T47D (cell line): ENCODE measurements around the gene HESX1.
A peak's percentile ranks its signal among the peaks of the same experiment; 100 is the strongest.

Experiments used
- DNase-seq, 2 experiments: peaks; one replicate each; pipeline versions ENCODE4 v3.0.0 to v3.0.0-alpha.2; 2011 to 2012; ENCODE audit warnings: low read depth in 1 of 2, low spot score in 1 of 2
- JUND ChIP-seq: IDR thresholded peaks from 2 replicates; pipeline ENCODE4 v1.6.1; 2012; ENCODE audit warnings: low read depth
- in situ Hi-C: cut with HindIII; loops from 2 replicates; pipeline ENCODE4 v1.10.0; 2016; ENCODE audit warnings: low sequenced_read_pairs, low pct_unique_long_range_greater_than_20kb

HESX1 gene

DNA sequence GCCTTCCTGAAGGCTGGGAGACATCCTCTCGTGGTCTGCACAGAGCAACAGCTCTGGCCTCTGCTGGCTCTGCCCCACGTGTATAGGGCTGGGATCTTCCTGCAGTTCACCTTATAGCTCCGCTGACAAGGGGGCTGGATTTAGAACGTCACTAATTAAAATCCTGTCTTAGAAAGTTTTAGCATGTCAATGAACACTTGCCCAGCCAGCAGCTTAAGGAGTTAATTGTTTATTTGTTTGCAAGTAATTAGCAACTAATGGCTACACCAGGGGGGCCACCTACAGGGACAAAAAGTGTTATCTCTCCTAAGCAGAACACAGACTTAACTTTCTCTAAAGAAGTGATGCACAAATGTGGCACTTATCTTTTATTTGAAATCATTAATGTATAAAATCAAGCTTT is at the start of gene HESX1:
Gene HESX1 (minus strand): TSS at position 84 of the 403 bp plus-strand sequence. CDS start 60 bp downstream, at position 24.
- DNase-seq = no peak
- TF ChIP-seq JUND = no peak
- in situ Hi-C loops = no loop called here

DNA sequence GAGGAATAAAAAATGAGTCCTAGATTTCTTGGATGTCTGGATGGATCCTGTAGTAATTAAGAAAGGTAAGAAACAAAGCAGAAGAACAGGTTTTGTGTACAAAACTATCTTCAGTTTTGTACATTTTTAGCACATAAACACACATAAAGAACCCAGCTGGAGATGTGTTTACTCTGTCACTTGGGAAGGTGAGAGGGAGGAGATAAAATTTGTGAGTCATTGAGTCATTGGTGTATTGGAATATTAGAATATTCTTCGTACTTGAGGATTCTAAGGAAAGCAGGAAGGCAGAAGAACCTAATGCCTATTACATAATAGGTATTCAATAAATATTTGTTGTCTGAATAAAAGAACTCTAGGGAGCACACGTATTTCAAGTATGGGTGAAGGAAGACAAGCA is 45.2 kb upstream of the HESX1 start:
- TF ChIP-seq JUND = no peak
- no peak for DNase-seq
- in situ Hi-C loops = no loop called here

DNA sequence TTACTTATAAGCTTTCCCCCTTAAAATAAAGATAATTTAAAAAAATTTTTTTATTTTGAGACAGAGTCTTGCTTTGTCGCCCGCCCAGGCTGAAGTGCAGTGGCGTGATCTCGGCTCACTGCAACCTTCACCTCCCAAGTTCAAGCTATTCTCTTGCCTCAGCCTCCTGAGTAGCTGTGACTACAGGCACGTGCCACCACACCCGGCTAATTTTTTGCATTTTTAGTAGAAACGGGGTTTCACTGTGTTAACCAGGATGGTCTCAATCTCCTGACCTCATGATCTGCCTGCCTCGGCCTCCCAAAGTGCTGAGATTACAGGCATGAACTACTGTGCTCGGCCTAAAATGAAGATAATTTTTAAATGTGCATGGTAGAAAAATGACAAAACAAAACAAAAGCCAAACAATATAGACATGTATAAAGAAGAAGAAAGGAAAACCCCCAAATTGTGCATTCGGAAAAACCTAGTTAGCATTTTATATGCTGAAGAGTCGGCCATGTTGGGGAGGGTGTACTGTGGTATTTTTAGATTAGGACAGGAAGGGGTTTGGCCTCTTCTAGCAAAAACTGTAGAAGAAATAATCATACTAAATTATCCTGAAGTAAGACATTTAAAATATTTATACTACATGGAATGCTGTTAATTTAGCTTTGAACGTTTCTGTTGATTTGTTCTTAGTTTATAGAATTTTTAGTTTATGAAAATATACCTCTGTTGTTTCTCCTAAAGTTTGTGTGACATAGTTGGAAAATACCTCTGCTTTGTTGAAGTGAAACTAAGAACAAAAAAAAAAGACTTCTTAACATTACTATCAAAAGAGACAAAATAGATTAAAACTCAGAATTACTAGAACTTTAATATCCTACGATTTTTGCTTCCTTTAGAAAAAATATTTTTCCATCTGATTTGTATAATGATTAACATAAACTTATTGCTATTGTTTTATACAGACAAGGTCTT is 35.1 kb upstream of the HESX1 start:
- in situ Hi-C loops = no loop called here
- TF ChIP-seq JUND = no peak
- DNase-seq = no peak

DNA sequence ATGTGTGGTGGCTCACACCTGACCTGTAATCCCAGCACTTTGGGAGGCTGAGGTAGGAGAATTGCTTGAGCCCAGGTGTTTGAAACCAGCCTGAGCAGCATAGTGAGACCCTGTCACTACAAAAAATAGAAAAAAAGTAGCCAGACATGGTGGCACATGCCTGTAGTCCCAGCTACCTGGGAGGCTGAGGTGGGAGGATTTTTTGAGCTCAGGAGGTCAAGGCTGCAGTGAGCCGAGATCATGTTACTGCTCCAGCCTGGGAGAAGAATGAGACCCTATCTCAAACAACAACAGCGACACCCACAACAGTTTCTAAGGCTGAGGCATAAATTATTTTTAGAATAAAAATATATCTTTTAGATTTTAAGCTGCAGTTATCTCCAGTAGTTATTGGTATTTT is 34.0 kb upstream of the HESX1 start:
- no peak for TF ChIP-seq JUND
- in situ Hi-C loops = no loop called here
- DNase-seq = no peak

DNA sequence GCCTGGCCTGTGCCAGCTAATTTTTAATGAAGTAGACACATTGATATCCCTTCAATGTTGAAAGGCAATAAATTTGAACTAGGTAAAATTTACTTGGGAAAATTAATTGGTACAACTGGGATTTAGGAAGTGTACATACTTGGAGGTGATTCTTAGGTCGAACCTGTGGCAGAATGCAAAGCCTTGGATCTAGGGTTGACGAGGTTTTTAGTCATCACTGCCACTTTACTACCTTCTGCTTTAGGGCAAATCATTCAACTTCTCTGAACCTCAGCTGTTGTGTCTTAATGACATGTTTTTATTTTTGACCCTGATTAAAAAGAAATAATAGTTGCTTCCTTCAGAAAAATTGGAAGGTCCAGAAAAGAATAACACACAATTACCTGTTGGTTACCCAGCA is 30.2 kb upstream of the HESX1 start:
- in situ Hi-C loops = no loop called here
- no peak for TF ChIP-seq JUND

DNA sequence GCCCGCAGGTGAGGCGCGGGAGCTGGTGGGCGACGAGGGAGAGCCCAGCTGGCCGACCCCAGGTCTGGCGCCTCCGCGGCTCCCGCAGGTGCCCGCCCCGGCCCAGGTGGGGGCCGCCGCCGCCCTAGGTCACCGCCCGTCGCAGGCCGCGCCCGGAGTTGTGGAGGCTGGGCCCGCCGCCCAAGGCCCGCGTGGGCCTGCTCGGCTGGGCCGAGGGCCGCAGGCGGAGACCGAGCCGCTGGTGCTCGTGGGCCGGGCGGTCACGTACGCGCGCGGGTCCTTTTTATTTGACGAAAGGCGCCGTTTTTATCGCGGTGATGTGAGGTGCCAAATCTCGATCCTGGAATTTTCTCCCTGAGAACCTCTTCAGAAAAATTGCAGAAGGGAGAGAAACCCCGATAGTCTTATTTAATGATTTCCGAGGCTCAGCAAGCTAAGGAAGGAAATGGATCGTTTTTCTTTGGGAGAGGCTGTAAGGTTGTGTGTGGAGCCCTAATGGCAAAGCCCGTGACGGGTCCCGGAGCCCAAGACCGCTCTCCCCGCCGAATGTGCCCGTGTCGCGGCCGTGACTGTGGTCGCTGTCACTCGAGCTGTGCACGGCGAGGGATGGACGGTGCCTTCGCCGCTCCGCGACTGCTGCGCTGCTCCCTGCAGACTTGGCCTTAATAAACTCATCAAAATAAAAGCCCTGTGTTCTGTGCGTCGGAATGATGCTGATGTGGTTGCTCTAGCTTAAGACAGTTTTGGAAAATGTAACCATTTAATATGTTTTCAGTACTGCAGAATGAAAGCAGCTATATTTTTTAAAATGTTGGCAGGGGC is 28.4 kb upstream of the HESX1 start:
- peak; percentile 51 to 58 for DNase-seq
- in situ Hi-C loops = no loop called here

More for the DNA sequence above, 30.2 kb upstream of the HESX1 start:
- no peak for DNase-seq

DNA sequence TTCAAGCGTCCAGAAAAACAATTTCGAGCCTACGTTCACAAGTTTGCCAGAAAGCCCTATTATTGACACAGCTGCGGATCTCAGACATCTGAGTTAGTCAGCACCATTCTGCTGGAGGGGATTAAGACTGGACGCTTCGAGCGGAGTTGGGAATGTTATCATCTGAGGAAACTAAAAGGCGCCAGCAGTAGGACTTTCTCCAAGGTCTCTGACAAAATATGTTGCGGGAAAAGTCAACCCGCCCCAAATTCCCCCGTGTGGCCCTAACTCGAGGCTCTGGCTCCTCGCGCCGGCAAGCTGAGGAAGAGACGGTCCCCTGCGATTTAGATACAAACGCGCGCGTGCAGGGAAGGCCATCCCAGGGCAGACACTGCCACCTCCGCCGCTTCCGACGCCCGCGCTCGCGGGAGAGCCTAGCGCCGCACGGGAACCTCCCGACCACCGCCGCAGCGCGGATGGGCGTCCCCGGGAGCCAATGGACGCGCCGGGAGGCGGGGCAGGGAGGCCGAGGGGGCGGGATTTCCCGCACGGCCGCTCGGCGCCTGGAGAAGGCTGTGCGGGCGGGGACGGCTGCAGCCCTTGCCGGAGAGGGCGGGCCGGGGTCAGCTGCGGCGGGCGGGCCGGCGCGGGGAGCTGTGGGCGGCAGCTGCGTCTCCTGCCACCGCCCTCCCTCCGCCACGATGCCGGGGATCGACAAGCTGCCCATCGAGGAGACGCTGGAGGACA is 27.6 kb upstream of the HESX1 start, which contains the start of gene APPL1:
Gene APPL1 (plus strand): TSS at position 526 of the 726 bp plus-strand sequence. CDS start 155 bp downstream, at position 681.
- TF ChIP-seq JUND = no peak
- DNase-seq = peak; percentile 91 to 94
- in situ Hi-C loops = no loop called here

More for the DNA sequence above, 28.4 kb upstream of the HESX1 start:
- TF ChIP-seq JUND = no peak

DNA sequence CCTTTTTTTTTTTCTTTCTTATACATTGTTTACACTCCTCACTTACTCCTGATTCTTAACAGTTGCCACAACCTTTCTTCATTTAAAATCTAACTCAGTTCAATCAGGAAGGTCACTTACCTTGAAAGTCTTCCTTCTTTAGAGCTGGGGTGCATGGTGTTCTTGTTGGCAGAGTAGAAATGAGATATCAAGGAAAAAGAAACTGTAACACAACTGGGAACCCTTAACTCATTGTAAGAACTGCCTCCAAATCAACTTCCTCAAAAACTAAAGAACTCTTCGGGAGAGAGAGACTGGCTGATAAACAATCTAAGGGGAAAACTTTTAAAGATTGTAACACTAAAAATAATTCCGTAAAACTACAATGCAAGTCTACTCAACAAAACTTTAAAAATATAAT is 26.4 kb upstream of the HESX1 start:
- in situ Hi-C loops = no loop called here
- no peak for TF ChIP-seq JUND
- DNase-seq = no peak

DNA sequence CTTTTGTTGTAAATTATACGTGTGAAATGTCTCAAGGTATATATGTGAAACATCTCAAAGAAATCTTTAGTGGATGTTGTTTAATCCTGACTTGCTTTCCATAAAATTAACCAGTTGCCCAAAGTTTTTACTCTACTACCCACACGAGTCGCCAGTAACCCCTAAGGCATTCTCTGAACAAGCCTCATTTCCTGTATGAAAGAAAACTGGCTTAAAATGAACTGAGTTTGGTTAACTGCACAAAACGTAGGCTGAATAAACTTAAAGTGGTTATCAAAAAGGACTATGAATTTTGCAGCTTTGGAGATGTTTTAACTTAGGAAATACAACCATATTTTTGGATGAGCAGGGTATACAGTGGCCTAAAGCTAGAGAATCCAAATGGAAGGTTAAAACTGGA is 25.1 kb upstream of the HESX1 start:
- no peak for TF ChIP-seq JUND
- no peak for DNase-seq
- in situ Hi-C loops = no loop called here

DNA sequence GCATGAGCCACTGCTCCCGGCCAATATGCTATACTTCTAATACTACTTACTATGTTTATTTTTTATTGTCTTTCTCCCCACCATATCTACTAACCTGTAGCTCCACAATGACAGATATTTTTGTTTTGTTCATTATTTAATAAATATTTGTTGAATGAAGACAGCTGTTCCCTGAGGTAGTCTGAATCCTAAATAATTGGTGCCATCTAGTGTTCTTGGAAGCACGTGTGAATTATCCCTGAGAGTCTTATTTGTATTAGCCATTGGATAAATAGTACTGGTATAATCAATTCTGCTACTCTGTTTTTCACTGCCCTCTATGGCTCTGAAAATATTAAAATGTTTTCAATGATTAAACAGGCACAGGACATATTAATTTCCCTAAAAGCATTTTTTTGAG is 22.1 kb upstream of the HESX1 start:
- in situ Hi-C loops = no loop called here
- TF ChIP-seq JUND = no peak
- DNase-seq = peak in 1 of 2 experiments; percentile 47

DNA sequence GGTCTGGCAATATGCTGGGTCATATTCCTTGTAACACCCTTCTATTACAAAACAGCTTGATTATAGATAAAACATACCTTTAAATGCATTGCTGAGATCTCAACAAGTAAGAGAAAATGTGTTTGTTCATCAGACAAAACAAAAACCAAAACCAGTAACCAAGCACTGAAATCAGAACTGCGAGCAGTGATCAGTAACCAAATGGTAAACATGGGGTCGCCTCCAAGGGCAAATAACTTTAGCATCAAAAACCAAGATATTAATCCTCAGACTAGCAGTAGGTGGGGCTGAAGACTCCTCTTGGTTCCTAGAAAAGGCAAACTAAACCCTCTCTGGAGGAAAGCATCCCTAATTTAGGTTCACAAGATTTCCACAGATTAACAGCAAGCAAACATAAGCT is 6.6 kb upstream of the HESX1 start:
- no peak for DNase-seq
- in situ Hi-C loops = no loop called here
- no peak for TF ChIP-seq JUND

DNA sequence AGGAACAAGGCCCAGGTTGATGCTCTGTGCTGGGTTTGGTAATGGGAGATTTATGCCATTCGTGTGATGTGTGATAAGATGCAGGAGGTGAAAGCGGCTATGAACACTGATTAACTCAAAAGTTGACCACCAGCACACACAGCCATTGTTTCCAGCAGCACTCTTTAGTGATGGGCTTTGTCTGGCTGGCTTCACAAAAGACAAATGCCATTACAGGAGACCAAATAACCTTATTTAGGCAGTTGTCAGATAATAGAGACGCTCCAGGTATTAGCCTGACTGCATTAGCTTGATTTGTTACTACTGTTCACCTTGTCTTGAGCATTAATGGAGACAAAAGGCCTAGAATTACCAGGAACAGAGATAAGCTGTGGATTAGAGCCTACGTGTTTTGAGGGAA is 5.1 kb downstream of the HESX1 start:
- no peak for TF ChIP-seq JUND
- DNase-seq = no peak
- in situ Hi-C loops = no loop called here
